Measurements from ENCODE around the gene NUCKS1.

The NUCKS1 gene

DNA sequence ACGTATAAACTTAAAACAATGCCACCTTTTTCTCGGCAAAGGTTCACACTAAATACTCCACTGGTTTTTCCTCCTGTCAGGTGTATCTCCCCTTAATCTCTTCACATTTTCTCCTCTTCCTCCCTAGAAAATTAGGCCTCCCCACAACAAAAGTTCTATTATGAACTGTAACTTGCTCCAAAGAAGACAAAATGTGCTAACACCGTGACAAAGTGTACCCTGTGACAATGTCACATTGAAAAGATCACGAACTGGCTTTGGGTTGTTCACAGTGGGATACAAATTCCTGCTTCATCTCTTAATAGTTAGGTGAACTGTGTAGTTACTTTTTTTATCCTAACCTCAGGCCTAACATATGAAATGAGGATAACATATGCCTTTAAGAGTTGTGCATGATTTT, 6.0 kb downstream of the NUCKS1 start:
- no peak overlapping the region for H3K4me2 ChIP-seq (ENCODE audit: low read length)
- no peak overlapping the region for H3K27ac ChIP-seq
- no peaks in the 10 kb centered on the region for H3K36me3 ChIP-seq (ENCODE audit: control insufficient read depth, insufficient read depth, low read length)
- H3K4me1 ChIP-seq = peaks cover 5% of the 10 kb centered on the region
- H3K4me3 ChIP-seq (ENCODE audit: low read depth, low read length) = no peak overlapping the region
- no peaks in the 10 kb centered on the region for H3K9me3 ChIP-seq (ENCODE audit: control insufficient read depth, low read length)
- TF ChIP-seq, protein P1, sequence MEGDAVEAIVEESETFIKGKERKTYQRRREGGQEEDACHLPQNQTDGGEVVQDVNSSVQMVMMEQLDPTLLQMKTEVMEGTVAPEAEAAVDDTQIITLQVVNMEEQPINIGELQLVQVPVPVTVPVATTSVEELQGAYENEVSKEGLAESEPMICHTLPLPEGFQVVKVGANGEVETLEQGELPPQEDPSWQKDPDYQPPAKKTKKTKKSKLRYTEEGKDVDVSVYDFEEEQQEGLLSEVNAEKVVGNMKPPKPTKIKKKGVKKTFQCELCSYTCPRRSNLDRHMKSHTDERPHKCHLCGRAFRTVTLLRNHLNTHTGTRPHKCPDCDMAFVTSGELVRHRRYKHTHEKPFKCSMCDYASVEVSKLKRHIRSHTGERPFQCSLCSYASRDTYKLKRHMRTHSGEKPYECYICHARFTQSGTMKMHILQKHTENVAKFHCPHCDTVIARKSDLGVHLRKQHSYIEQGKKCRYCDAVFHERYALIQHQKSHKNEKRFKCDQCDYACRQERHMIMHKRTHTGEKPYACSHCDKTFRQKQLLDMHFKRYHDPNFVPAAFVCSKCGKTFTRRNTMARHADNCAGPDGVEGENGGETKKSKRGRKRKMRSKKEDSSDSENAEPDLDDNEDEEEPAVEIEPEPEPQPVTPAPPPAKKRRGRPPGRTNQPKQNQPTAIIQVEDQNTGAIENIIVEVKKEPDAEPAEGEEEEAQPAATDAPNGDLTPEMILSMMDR (IDR thresholded peaks at IDR 0.05) = no peak
- no peak overlapping the region for H2AFZ ChIP-seq
- no peak overlapping the region for H3K9ac ChIP-seq
- peaks cover 11% of the 10 kb centered on the region for H3K79me2 ChIP-seq
- no peaks in the 10 kb centered on the region for H3K27me3 ChIP-seq (ENCODE audit: control insufficient read depth, insufficient read depth, low read length)

DNA sequence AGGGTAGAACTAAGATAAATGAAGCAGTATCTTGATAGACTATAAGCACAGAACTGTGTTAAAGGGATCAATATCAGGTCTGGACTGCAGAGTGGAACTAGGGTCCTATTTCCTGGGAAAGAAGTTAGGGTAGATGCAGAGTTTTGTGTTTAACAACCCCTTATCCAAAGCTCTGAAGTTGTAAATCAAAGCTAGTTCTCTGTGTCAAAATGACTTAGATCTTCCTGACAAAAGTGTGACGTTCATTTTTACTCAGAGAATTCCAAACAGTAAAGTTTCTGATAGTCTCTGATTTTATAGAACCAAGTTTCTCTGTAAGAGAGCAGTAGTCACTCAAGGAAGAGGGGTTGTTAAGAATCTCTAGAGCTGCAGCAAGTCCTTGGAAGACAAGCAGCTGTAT, 8.3 kb downstream of the NUCKS1 start:
- Histone ChIP-seq H3K4me3 (ENCODE audit: low read depth, low read length) (no peak overlapping the region), H3K9ac (no peak overlapping the region), H3K4me1 (peaks cover 3% of the 10 kb centered on the region), H3K79me2 (peaks cover 8% of the 10 kb centered on the region), H3K4me2 (ENCODE audit: low read length) (no peak overlapping the region), H3K36me3 (ENCODE audit: control insufficient read depth, insufficient read depth, low read length) (no peaks in the 10 kb centered on the region), H3K27ac (no peak overlapping the region), H3K27me3 (ENCODE audit: control insufficient read depth, insufficient read depth, low read length) (no peaks in the 10 kb centered on the region), H2AFZ (no peak overlapping the region), H3K9me3 (ENCODE audit: control insufficient read depth, low read length) (no peaks in the 10 kb centered on the region)
- TF ChIP-seq, protein P1 (IDR thresholded peaks at IDR 0.05) = no peak

DNA sequence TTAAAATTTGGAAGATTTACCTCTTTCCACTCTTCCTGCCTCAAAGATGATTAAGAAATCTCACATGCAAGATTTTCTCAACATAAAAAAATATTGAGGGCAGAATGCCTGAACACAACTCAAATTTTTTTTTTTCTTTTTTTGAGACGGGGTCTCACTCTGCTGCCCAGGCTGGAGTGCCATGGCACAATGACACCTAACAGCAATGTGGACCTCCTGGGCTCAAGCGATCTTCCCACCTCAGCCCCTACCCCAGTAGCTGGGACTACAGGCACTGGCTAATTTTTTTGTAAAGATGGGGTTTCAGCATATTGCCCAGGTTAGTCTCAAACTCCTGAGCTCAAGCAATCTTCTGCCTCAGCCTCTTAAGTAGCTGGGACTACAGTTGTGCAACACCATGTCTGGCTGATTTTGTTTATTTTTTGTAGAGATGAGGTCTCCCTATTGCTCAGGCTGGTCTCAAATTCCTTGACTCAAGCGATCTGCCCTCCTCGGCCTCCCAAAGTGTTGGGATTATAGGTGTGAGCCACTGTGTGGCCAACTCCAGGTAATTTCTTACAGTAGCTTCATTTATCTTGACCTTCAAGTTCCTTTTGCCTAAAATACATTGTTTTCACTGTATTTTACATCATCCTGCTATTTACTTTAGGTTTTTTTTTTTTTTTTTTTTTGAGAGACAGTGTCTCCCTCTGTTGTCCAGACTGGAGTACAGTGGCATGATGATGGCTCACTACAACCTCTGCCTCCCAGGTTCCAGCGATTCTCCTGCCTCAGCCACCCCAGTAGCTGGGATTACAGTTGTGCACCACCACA, 10.4 kb downstream of the NUCKS1 start:
- Histone ChIP-seq H3K36me3 (ENCODE audit: control insufficient read depth, insufficient read depth, low read length) (no peaks in the 10 kb centered on the region), H3K4me1 (no peaks in the 10 kb centered on the region), H3K9me3 (ENCODE audit: control insufficient read depth, low read length) (no peaks in the 10 kb centered on the region), H3K9ac (no peak overlapping the region), H2AFZ (no peak overlapping the region), H3K4me3 (ENCODE audit: low read depth, low read length) (no peak overlapping the region), H3K79me2 (peaks cover 7% of the 10 kb centered on the region), H3K27me3 (ENCODE audit: control insufficient read depth, insufficient read depth, low read length) (no peaks in the 10 kb centered on the region), H3K4me2 (ENCODE audit: low read length) (no peak overlapping the region), H3K27ac (no peak overlapping the region)
- TF ChIP-seq, protein P1 (IDR thresholded peaks at IDR 0.05) = no peak

DNA sequence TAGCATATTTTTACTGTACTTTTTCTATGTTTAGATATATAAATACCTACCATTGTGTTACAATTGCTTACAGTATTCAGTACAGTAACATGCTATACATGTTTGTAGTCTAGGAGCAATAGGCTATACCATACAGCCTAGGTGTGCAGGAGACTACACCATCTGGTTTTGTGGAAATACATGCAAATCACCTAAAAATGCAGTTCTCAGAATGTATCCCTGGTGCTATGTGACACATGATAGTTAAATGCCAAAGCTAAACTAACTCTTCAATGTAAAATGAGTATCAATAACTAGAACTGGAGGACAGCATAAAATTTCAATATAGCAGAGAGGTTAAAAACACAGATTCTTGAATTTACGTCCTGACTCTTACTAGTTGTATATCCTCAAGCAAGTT, 14.8 kb downstream of the NUCKS1 start:
- TF ChIP-seq, protein P1 (IDR thresholded peaks at IDR 0.05) = no peak

More for the DNA sequence above, 14.8 kb downstream of the NUCKS1 start:
- H3K9ac ChIP-seq = no peak overlapping the region
- no peak overlapping the region for H3K4me2 ChIP-seq (ENCODE audit: low read length)
- H3K4me1 ChIP-seq = no peaks in the 10 kb centered on the region
- no peaks in the 10 kb centered on the region for H3K27me3 ChIP-seq (ENCODE audit: control insufficient read depth, insufficient read depth, low read length)
- no peaks in the 10 kb centered on the region for H3K36me3 ChIP-seq (ENCODE audit: control insufficient read depth, insufficient read depth, low read length)
- peaks cover 14% of the 10 kb centered on the region for H3K79me2 ChIP-seq
- H3K9me3 ChIP-seq (ENCODE audit: control insufficient read depth, low read length) = no peaks in the 10 kb centered on the region
- H3K27ac ChIP-seq = no peak overlapping the region
- no peak overlapping the region for H2AFZ ChIP-seq
- no peak overlapping the region for H3K4me3 ChIP-seq (ENCODE audit: low read depth, low read length)

Measured in parathyroid adenoma (tissue), 2 donors.